GM12878 (cell line): Measurements from ENCODE around the gene CDC42BPA. TPM values are rescaled to one million over a fixed set of nuclear protein-coding genes. Genes with fewer than 3 reads are reported as not detected.

Experiments
- ATAC-seq: fragments of 200-7000 bp; cut with Tn5 transposase; 3 replicates; pipeline ENCODE4 v1.9.1; 2020; ENCODE audit warnings: mild to moderate bottlenecking, moderate library complexity
- BruUV-seq: library from RNA; stranded (reverse); fragments of 400-500 nt; replicated peaks from 2 replicates; lab custom pipeline; 2021; lab: Mats Ljungman, UMichigan
- CTCF ChIA-PET: fragments of 300-600 bp; sonication (Branson Sonifier 250); formaldehyde crosslinking; extraction: SDS; loops from one replicate; lab custom pipeline; 2021; ENCODE audit warnings: inconsistent platforms; lab: Yijun Ruan, JAX
- POLR2A ChIA-PET: fragments of 350-600 bp; formaldehyde crosslinking; extraction: SDS; loops from one replicate; lab custom pipeline; 2021; ENCODE audit warnings: inconsistent platforms; lab: Charles Lee
- RAD21 ChIA-PET: fragments of 300-600 bp; sonication (Branson Sonifier 250); formaldehyde crosslinking; loops from one replicate; lab custom pipeline; 2023; ENCODE audit warnings: antibody characterized with exemption; ENCODE audit not compliant: unreplicated experiment; lab: Charles Lee
- SMC1A ChIA-PET: fragments of 300-600 bp; sonication (Branson Sonifier 250); formaldehyde crosslinking; loops from one replicate; lab custom pipeline; 2023; ENCODE audit not compliant: unreplicated experiment, uncharacterized antibody; lab: Charles Lee
- DNase-seq: peaks from one replicate; pipeline ENCODE4 v3.0.0-alpha.2; 2011; ENCODE audit warnings: low read depth, low spot score
- FAIRE-seq: peaks from 3 replicates; lab custom pipeline; 2011; peaks lifted over from hg19 to GRCh38; lab: Jason Lieb, UNC
- H2AFZ ChIP-seq: 2 replicates; pipeline ENCODE4 v1.6.0; 2011; ENCODE audit warnings: low read depth, low read length, control low read depth; ENCODE audit not compliant: control insufficient read depth
- H3K27ac ChIP-seq: 2 replicates; pipeline ENCODE4 v1.5.1; 2011; ENCODE audit warnings: control low read depth; ENCODE audit not compliant: control insufficient read depth, insufficient read depth
- H3K27me3 ChIP-seq, 2 experiments: replicated peaks in 1 of 2; 2 replicates each; pipeline versions ENCODE4 v1.6.0 to v1.6.1; 2011; ENCODE audit warnings: low read length in 1 of 2; ENCODE audit not compliant: control insufficient read depth in 2 of 2, insufficient read depth in 2 of 2
- H3K36me3 ChIP-seq, 2 experiments: 2 replicates each; pipeline ENCODE4 v1.5.1; 2011; ENCODE audit warnings: low read length in 1 of 2; ENCODE audit not compliant: control insufficient read depth in 2 of 2, insufficient read depth in 2 of 2
- H3K4me1 ChIP-seq: 2 replicates; pipeline ENCODE4 v1.6.1; 2011; ENCODE audit warnings: mild to moderate bottlenecking, low read length, moderate library complexity, mixed read lengths; ENCODE audit not compliant: control insufficient read depth, insufficient read depth
- H3K4me2 ChIP-seq: 2 replicates; pipeline ENCODE4 v1.6.0; 2011; ENCODE audit warnings: control low read depth; ENCODE audit not compliant: control insufficient read depth, insufficient read depth
- H3K4me3 ChIP-seq: fragments of 200-600 bp; sonication (generic); 2 replicates; pipeline ENCODE4 v1.5.1; 2016
- H3K79me2 ChIP-seq: 2 replicates; pipeline ENCODE4 v1.6.0; 2011; ENCODE audit warnings: low read length; ENCODE audit not compliant: control insufficient read depth, insufficient read depth
- H3K9ac ChIP-seq: 2 replicates; pipeline ENCODE4 v1.8.0; 2011; ENCODE audit warnings: low read length, control low read depth, mixed read lengths; ENCODE audit not compliant: control insufficient read depth, insufficient read depth
- H3K9me3 ChIP-seq: replicated peaks from 3 replicates; pipeline ENCODE4 v1.5.1; 2011; ENCODE audit warnings: mild to moderate bottlenecking, low read length; ENCODE audit not compliant: control insufficient read depth, insufficient read depth
- H4K20me1 ChIP-seq: 2 replicates; pipeline ENCODE4 v1.6.0; 2011; ENCODE audit not compliant: control insufficient read depth, insufficient read depth
- ATF2 ChIP-seq: IDR thresholded peaks from 2 replicates; pipeline ENCODE4 v1.6.1; 2012; ENCODE audit warnings: low read length, inconsistent platforms
- CUX1 ChIP-seq: IDR thresholded peaks from 2 replicates; pipeline ENCODE4 v1.6.1; 2012; ENCODE audit warnings: improper control_type of control experiment, low read depth, low read length; ENCODE audit not compliant: insufficient replicate concordance
- ELK1 ChIP-seq: IDR thresholded peaks from 2 replicates; pipeline ENCODE4 v1.6.1; 2012; ENCODE audit warnings: low read depth, low read length, improper control_type of control experiment
- ETV6 ChIP-seq, 2 experiments: fragments of 450-650 bp in 1 of 2; IDR thresholded peaks in 1 of 2; conservative IDR thresholded peaks in 1 of 2; 2 replicates each; pipeline ENCODE4 v1.6.1; 2014; ENCODE audit warnings: antibody characterized with exemption in 1 of 2, borderline replicate concordance in 1 of 2, low read depth in 1 of 2, mild to moderate bottlenecking in 1 of 2, moderate library complexity in 1 of 2
- HDAC2 ChIP-seq: fragments of 200-600 bp; sonication (generic); IDR thresholded peaks from 2 replicates; pipeline ENCODE4 v1.6.1; 2017
- IRF5 ChIP-seq: fragments of 450-650 bp; IDR thresholded peaks from 2 replicates; pipeline ENCODE4 v1.6.1; 2017; ENCODE audit warnings: borderline replicate concordance
- JUNB ChIP-seq: IDR thresholded peaks from 2 replicates; pipeline ENCODE4 v1.6.1; 2016; ENCODE audit warnings: antibody characterized with exemption, mild to moderate bottlenecking
- PAX8 ChIP-seq: fragments of 450-650 bp; IDR thresholded peaks from 2 replicates; pipeline ENCODE4 v1.6.1; 2017; ENCODE audit warnings: mild to moderate bottlenecking, moderate library complexity
- RAD21 ChIP-seq: IDR thresholded peaks from 2 replicates; pipeline ENCODE4 v1.6.1; 2011; ENCODE audit warnings: mild to moderate bottlenecking, low read depth, low read length, moderate library complexity; ENCODE audit not compliant: insufficient read depth
- RCOR1 ChIP-seq: conservative IDR thresholded peaks from 2 replicates; pipeline ENCODE4 v1.6.1; 2012; ENCODE audit warnings: low read depth, low read length, improper control_type of control experiment
- RFX5 ChIP-seq: IDR thresholded peaks from 2 replicates; pipeline ENCODE4 v1.6.1; 2011; ENCODE audit warnings: low read depth, low read length, improper control_type of control experiment
- STAT3 ChIP-seq: IDR thresholded peaks from 2 replicates; pipeline ENCODE4 v1.6.1; 2011; ENCODE audit warnings: low read depth, low read length, improper control_type of control experiment
- TCF7 ChIP-seq: IDR thresholded peaks from 2 replicates; pipeline ENCODE4 v1.6.1; 2014; ENCODE audit warnings: antibody characterized with exemption, borderline replicate concordance
- WGBS: methylation state at CpG from one replicate; pipeline ENCODE4 v1.1.6; 2016; ENCODE audit warnings: low lambda C conversion rate; ENCODE audit not compliant: insufficient replicate concordance, insufficient coverage; ENCODE audit errors: missing lambda C conversion rate; 5-methylcytosine and 5-hydroxymethylcytosine counted together
- in situ Hi-C: fragments of 300-500 bp; cut with MboI; formaldehyde crosslinking; loops from 9 replicates; pipeline ENCODE4 v1.14.3; 2018; ENCODE audit warnings: mixed read lengths
- intact Hi-C: fragments of 100-400 bp; cut with micrococcal nuclease; formaldehyde crosslinking; loops from one replicate; pipeline ENCODE4 v1.14.2; 2022; ENCODE audit not compliant: unreplicated experiment
- polyA plus RNA-seq, 11 experiments: library from polyadenylated mRNA; depleted of rRNA in 4 of 11; unstranded in 6 of 11; stranded (reverse) in 5 of 11; fragments of >200 nt; fragmentation: Nextera tagmentation in 4 of 11; fragmentation: Illumina TruSeq in 1 of 11; extraction: Ambion mirVana in 4 of 11; extraction: Trizol in 1 of 11; gene quantifications; 1 replicate in 1 of 11; 2 replicates in 10 of 11; pipeline versions ENCODE4 v1.2.1 to v1.2.3, GENCODE V29; 2011 to 2016; ENCODE audit warnings: inconsistent platforms in 2 of 11, missing spikeins in 2 of 11, low read depth in 1 of 11
- total RNA-seq, 4 experiments: library from RNA; depleted of rRNA in 3 of 4; stranded (reverse); fragments of >200 nt in 3 of 4; fragmentation: Illumina TruSeq in 1 of 4; extraction: Trizol in 1 of 4; gene quantifications; 2 replicates each; pipeline versions ENCODE4 v1.2.1 to v1.2.3, GENCODE V29; 2013 to 2021

CDC42BPA gene
- total and polyA plus RNA-seq, 10 of the 15 experiments (the other 5 are each of a cell fraction or from before 2014, with no cell fraction given), result 0.02 to 0.52 (median 0.10) TPM

- TF ChIP-seq ELK1 (no peak), PAX8 (no peak), RFX5 (no peak)
These were observed 369.8 kb downstream of the CDC42BPA start (continued) for GRCh38 chr1:226948480-226948879.

GRCh38 chr1:226948051-226948450 lies 370.2 kb downstream of the CDC42BPA start:
- H3K9ac ChIP-seq, result no peak overlapping the region
- no peaks in the 10 kb centered on the region for H4K20me1 ChIP-seq
- H3K79me2 ChIP-seq, result no peaks in the 10 kb centered on the region
- no peak for TF ChIP-seq ATF2
- no peak for TF ChIP-seq STAT3
- TF ChIP-seq IRF5, result no peak
- no peak for TF ChIP-seq ETV6 (conservative IDR thresholded peaks at IDR 0.05 in 1 of 2, IDR thresholded peaks at IDR 0.05 in 1 of 2; ENCODE audit: borderline replicate concordance in 1 of 2, low read depth in 1 of 2)
- TF ChIP-seq TCF7, result no peak
- TF ChIP-seq RCOR1, result no peak
- no peak for TF ChIP-seq HDAC2
- TF ChIP-seq RAD21, result no peak
- no peak for TF ChIP-seq JUNB
- no peak for TF ChIP-seq CUX1
- ChIA-PET SMC1A (no interaction called here), CTCF (no interaction called here), POLR2A (interaction anchor here (1.2 kb wide), 1 partner anchor 65 kb away, joined by 4 read pairs; no protein-coding TSS in a partner anchor), RAD21 (no interaction called here)
- no TSS peak for BruUV-seq
- no peaks in the 10 kb centered on the region for H3K36me3 ChIP-seq
- no peak overlapping the region for H2AFZ ChIP-seq
- no peaks in the 10 kb centered on the region for H3K9me3 ChIP-seq
- no peak overlapping the region for H3K4me2 ChIP-seq
- no peaks in the 10 kb centered on the region for H3K4me1 ChIP-seq
- intact Hi-C loops, result no loop called here
- FAIRE-seq, result no peak
- H3K4me3 ChIP-seq, result no peak overlapping the region
- 67% methylated on average over 2 of the region's 2 CpGs for WGBS
- ATAC-seq, result no peak
- no peak for DNase-seq
- no peaks in the 10 kb centered on the region for H3K27me3 ChIP-seq
- no peak overlapping the region for H3K27ac ChIP-seq
- in situ Hi-C loops, result no loop called here
